Dedifferentiated amniotic fluid mesenchymal stem cell (primary cell): ENCODE measurements around the gene ACOT11.

ENCODE experiments used
- DNase-seq: peaks from one replicate; pipeline ENCODE4 v3.0.0-alpha.2; 2016; ENCODE audit errors: extremely low spot score

The ACOT11 gene

GRCh38 chr1:54585181-54586066 lies 37.4 kb downstream of the ACOT11 start:
- DNase-seq: no peak

GRCh38 chr1:54588377-54588776 lies 40.3 kb downstream of the ACOT11 start:
- no peak for DNase-seq

GRCh38 chr1:54591127-54591756 lies 43.2 kb downstream of the ACOT11 start:
- DNase-seq: no peak

GRCh38 chr1:54593571-54594160 lies 45.6 kb downstream of the ACOT11 start:
- no peak for DNase-seq

GRCh38 chr1:54594463-54594862 lies 46.4 kb downstream of the ACOT11 start:
- no peak for DNase-seq

- DNase-seq: no peak
Measured at GRCh38 chr1:54595956-54596498, 48.0 kb downstream of the ACOT11 start.

- DNase-seq: no peak
Measured at GRCh38 chr1:54596756-54597155, 48.7 kb downstream of the ACOT11 start.

GRCh38 chr1:54597455-54598030 lies 49.5 kb downstream of the ACOT11 start:
- DNase-seq: no peak

- DNase-seq: no peak
Measured at GRCh38 chr1:54599211-54599823, 51.3 kb downstream of the ACOT11 start.

GRCh38 chr1:54600947-54601721 lies 53.1 kb downstream of the ACOT11 start:
- no peak for DNase-seq

- DNase-seq: no peak
Measured at GRCh38 chr1:54601730-54602129, 53.7 kb downstream of the ACOT11 start.

- DNase-seq: no peak
Measured at GRCh38 chr1:54602554-54602953, 54.5 kb downstream of the ACOT11 start.

- DNase-seq: no peak
Measured at GRCh38 chr1:54603241-54603640, 55.2 kb downstream of the ACOT11 start.

GRCh38 chr1:54604051-54604450 lies 56.0 kb downstream of the ACOT11 start:
- DNase-seq: no peak

GRCh38 chr1:54604572-54605370 lies 56.7 kb downstream of the ACOT11 start:
- no peak for DNase-seq

- no peak for DNase-seq
Measured at GRCh38 chr1:54606096-54606989, 58.3 kb downstream of the ACOT11 start.

GRCh38 chr1:54606990-54607325 lies 58.9 kb downstream of the ACOT11 start:
- no peak for DNase-seq

- DNase-seq: no peak
Measured at GRCh38 chr1:54607821-54608565, 60.0 kb downstream of the ACOT11 start.
